ENCODE measurements around the gene GNMT.
"Not testable (repeated sequence)": the region's sequence is repeated elsewhere in the genome, so short reads cannot be mapped to it uniquely, and the experiment has no call there.

Gene GNMT

DNA sequence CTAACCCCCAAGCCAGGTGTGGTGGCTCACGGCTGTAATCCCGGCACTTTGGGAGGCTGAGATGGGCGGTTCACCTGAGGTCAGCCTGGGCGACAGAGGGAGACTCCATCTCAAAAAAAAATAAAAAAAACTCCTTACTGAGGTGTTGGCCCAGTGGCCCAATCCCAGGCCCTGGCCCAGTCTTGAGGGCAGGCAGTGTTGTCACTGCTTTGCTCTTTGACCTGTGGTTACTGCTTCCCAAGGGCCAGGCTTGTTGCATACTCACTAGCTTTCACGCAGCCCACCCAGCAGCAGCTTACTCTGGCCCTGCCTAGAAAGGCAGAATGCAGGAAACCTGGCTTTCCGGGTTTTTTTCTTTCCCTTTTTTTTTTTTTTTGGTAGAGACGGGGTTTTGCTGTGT, 18.1 kb upstream of the GNMT start:
- DNase-seq, result no peak

DNA sequence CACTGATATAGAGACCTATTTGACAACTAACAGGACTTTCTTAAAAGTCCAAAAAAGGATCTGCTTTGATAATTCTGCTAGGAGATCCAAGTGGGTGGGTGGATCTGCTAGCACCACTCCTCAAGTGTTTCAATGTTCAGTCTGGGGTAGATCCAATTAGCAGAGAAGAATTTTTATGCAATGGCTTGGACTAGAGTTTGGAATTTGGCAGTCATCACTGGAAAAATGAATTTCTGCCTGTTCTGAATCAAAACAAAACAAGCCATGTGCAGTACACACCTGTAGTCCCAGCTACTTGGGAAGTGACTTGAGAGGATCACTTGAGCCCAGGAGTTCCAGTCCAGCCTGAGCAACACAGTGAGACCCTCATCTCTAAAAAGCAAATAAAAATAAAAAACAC, 12.6 kb upstream of the GNMT start:
- no peak for DNase-seq

DNA sequence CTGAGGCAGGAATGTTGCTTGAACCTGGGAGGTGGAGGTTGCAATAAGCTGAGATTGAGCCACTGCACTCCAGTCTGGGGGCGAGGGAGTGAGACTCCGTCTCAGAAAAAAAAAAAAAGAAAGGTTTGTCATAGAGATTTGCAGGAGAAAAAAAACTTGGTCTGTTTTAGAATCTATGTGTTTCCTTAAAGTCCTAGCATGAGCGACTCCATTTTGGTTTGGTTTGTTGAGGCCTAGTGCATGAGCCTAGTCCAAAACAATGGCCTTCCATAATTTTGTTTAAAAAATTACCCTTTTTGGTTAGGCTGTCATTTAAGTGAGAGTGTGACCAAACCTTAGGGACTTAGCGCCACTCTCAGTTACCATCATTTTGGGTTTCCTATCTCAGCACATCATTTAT, 8.2 kb upstream of the GNMT start:
- DNase-seq, result no peak

DNA sequence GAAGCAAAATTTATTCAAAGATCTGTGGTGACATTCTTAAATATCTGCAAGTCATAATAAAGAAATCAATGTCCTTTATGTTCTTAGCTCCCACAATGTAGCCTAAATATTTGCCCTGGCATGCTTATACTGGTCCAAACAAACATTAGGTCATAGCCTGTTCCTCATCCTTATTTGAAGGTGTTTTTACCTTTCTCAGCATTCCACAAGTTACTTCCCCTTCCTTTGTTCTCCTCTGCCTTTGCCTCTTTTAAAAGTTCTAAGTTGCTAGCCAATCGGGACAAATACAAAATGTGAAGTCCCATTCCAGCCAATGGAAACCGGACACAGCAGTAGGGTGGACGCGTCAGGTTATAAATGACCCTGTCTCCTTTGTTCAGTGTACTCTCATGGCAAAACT, 6.1 kb upstream of the GNMT start:
- DNase-seq, result not testable (repeated sequence)

DNA sequence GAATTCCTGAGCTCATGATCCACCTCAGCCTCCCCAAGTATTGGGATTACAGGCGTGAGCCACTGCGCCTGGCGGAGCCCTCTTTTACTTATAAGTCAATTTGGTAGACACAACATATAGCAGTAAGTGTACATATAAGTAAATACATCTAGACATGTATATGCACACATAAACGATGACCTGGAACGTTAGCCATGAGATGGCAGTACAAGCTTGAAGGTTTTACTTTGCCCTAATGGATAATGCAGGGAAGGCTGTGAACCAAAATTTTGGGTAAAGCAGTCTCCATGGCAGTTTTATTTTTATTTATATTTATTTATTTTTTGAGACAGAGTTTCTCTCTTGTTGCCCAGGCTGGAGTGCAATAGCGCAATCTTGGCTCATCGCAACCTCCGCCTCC, 2.4 kb upstream of the GNMT start:
- no peak for DNase-seq

DNA sequence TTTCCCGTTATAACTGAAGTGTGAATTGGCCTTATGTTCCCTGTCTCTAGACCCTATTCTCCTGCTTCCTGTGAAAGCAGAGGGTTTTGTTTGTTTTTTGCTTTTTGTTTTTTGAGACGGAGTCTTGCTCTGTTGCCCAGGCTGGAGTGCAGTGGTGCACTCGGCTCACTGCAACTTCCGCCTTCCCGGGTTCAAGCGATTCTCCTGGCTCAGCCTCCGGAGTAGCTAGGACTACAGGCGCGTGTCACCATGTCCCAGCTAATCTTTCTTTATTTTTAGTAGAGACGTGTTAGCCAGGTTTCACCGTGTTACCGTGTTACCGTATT, 674 bp upstream of the GNMT start:
- no peak for DNase-seq

DNA sequence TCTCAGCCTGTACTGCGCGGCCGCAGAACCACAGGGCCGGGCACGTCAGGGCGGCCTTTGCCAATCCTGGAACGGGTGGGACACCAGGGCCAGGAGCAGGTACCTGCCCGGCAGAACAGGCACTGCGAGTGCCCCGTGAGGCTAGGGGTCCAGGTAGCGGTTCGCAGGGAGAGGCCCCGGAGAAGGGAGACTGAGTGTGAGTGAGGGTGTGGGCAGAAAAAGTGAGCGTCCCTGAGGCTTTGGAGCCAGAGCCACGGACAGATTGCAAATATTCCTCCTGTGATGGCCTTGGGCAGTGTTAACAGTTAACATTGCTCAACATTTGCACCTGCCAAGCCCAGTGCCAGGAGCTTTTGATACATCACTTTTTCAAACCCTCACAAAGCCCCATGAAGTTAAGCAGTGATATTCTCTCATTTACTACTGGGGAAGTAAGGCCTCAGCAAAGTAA, 491 bp downstream of the GNMT start:
- DNase-seq, result no peak

DNA sequence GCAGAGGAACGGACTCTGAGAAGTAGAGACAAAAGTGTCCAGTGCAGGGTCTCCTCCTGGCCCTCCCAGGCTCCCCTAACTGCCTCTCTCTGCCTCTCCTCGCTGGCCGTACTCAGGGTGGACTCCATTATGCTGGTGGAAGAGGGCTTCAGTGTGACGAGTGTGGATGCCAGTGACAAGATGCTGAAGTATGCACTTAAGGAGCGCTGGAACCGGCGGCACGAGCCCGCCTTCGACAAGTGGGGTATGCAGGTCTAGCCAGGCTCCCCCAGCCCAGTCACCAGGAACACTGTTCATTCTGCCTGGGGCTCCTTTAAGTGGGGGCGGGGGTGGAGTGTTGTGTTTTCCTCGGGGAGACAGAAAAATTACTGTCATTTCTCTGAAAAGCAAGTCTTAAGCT, 1.5 kb downstream of the GNMT start:
- no peak for DNase-seq

DNA sequence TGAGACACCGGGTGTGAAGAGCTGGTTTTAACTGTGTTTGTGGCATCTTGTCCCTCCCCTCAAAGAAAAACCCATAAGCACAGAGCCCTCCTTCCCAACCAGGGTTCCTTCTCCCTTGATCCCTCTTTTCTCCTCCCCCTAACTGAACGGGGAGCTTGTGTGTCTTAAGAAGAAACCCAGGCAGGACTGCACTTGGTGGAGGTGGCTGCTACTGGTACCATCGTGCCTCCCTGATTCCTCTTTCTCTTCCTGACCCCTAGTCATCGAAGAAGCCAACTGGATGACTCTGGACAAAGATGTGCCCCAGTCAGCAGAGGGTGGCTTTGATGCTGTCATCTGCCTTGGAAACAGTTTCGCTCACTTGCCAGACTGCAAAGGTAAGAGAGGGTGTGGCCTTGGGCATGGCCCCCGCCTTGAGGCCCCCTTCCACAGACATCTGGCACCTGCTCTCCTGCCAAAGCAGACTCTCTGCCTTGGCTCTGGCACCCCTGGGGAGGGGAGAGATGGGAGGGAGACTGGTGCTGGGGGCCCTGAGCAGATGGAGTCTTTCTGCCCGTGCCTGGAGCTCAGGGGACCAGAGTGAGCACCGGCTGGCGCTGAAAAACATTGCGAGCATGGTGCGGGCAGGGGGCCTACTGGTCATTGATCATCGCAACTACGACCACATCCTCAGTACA, 2.1 kb downstream of the GNMT start:
- DNase-seq, result no peak

DNA sequence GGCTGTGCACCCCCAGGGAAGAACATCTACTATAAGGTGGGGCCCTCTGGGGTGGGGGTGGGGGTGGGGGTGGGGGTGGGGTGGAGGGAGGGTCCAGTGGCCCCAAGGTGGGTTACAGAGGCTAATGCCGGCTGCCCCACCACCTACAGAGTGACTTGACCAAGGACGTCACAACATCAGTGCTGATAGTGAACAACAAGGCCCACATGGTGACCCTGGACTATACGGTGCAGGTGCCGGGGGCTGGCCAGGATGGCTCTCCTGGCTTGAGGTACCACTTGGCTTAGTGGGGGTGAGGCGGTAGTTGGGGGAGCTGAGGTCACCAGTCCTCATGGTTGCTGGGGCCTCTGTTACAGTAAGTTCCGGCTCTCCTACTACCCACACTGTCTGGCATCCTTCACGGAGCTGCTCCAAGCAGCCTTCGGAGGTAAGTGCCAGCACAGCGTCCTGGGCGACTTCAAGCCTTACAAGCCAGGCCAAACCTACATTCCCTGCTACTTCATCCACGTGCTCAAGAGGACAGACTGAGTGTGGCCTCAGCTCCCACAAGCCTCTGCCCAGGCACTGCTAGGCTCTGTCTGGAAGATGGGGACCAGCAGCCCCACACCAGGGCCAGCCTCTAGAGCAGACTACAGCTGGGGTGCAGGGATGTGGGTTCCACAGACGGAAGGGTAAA, 2.8 kb downstream of the GNMT start:
- no peak for DNase-seq

DNA sequence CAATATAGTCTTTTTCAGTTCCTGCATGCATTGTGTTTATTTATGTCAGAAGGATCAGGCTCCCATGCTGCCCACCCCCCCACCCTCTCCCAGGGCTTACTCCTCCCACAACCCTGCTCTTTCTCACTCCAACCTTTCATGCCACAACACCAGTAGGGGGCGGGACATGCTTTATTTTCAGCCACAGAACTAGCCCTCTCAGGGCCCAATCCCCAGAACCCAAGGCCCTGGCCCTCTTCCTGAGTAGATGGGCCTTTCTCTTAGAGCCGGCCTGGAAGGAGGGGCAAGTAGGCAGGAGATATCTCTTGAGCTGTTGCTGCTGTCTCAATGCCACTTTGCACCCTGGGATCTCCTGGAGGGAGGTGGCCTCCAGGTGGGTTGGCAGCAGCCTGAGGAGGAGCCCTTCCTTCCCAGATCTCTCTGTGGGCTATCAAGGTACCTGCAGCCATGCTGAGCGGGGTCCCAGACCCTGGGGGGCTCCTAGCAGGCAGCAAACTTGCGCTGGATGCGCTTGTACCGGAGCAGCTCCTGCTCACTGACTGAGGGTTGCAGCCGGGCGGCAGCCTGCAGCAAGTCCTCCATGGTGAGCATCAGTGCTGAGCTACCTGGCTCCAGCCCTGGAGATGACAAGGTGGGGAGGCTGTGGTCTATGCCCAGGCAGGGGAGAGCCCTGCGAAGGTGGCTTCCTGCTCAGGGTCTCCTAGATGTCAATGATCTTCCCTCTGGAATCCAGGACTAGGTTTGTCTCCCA, 3.5 kb downstream of the GNMT start:
- no peak for DNase-seq

DNA sequence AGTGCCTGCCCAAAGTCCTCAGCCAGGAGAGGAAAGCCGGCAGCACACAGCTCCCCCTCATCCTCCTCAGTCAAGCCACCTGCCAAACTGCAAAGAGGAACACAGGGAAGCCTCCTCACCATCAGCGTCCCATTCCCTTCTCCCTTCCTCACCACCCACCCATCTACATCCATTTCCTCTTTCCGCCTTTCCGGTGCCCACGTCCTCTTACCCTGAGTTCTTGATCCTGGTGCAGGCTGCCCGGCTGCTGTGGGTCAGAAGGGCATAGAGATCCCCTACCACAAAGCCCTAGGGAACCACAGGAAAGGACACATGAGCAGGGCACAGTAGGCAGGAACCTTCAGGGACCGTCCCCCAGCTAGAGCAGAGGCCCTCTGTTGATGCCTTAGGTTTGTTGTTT, 6.0 kb downstream of the GNMT start:
- no peak for DNase-seq

DNA sequence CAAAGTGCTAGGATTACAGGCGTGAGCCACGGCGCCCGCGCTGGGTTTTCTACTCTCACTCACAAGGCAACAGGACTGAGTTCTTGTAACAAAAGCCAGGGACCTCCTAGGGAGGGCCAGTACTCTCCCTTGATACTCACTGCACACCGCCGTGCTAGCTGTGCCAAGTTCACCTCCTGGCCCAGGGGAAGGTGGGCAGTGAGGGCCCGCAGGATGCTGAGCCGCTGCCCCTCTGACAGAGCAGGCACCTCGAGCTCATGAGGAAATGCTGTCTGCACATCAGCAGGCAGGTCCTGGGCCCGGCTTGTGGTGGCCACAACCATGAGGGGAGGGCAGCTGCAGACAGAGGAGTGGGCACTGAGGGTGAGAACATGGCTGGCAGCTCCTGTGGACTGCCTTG, 6.7 kb downstream of the GNMT start:
- DNase-seq, result no peak

DNA sequence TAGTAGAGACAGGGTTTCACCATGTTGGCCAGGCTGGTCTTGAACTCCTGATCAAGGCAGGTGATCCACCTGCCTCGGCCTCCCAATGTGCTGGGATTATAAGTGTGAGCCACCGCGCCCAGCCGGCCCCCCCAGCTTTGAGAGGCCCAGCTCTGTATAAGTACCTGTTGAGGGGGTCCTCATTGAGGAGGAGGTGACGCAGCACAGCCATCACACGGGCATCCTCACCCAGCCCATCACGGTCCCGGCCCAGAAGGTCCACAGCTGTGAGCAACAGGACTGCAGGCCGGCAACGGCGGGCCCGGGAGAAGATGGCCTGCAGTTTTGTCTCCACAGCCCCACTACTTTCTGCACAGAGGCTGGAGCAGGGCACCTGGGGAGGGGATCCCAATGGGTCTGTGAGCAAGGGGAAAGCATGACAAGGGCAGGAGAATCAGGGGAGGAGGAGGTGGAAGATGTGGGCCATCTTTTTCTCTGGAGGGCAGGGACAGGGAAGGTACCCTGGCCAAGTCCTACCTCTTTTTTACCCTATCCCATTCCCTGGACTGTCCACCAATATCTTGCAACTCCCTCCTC, 7.7 kb downstream of the GNMT start:
- DNase-seq, result no peak

DNA sequence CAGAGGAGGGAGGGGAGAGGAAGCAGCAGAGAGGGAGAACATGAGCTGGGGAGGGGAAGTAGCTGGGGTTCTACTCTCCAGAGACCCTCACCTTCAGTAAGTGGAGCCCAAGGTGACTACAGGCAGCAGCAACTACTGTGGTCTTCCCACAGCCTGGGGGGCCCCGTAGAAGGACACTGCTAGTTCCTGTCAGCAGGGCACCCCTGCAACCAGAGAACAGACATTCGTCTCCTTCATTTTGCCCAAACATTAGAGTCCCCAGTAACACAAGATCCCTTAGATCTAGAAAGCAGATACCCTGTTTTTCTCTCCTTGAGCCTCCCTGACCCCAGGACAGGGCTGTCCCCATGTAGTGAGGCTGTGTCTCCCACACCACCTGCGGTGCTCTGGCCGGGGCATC, 8.2 kb downstream of the GNMT start:
- no peak for DNase-seq

DNA sequence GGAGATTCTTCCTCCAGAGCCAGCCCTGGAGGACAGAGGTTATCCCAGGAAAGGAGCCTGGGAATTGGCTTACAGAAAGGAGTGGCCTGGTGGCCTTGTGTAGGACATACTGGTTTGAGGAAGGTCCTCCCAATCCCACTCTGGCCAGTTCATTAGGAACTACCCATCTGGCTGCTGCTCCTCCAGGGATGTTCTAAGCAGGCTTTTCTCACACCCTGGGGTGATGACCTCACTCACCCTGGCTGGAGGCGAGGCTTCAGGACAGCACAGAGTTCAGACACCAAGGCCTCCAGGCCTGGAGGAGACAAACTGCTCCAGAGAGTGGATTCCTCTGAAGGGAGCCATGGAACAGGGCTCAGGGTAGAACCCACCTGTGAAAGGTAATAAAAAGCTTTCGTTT, 8.9 kb downstream of the GNMT start:
- no peak for DNase-seq

DNA sequence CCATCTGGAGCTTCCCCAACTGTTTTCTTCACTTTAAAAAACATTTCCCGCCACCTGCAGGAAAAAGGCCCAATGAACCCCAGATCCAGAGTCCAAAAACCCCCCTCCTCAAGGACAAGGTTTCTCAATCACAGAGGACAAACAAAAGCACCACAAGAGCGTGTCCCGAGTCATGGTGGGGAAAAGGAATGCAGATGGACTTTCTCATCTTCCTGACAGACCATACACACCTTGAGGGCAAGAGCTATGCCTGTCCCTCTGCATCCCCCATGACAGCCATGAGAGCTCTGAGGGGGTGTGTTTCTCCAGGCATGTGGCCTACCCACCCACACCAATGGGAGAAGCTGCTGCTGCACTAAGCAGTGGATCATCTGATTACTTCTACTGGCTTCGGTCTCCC, 9.4 kb downstream of the GNMT start:
- no peak for DNase-seq

DNA sequence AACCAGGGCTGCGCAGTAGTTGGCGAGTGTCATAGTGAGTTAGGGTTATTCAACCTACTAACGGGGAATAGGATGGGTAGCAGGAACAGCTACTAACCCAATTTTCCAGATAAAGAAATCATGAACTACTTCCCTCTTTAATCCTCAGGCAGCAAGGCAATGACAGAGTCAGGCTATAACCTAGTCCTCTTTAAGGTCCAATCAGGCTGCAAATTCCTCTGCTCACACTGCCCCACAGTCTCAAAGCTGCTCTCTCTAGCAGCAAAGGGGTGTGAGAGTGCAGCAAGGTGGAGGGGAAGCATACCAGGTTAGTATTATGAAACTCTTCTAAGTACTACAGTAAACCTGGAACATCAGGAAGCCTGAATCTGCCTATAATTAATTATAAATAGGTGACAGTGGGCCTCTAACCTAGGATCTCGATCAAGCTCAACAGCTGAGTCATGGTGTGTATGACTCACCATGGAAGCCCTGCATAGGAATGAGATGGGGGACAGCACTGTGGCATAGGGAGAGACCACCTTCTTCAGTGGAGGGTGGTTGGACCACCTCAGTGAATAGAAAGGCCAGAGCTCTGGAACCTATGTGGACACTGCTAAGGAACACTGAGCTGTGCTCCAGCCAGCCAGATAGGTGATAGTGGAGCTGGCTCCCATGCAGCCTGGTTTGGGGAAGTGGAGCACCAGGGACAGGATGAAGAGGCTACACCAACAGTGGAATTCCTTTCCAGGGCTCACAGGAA, 10.5 kb downstream of the GNMT start:
- DNase-seq, result no peak

DNA sequence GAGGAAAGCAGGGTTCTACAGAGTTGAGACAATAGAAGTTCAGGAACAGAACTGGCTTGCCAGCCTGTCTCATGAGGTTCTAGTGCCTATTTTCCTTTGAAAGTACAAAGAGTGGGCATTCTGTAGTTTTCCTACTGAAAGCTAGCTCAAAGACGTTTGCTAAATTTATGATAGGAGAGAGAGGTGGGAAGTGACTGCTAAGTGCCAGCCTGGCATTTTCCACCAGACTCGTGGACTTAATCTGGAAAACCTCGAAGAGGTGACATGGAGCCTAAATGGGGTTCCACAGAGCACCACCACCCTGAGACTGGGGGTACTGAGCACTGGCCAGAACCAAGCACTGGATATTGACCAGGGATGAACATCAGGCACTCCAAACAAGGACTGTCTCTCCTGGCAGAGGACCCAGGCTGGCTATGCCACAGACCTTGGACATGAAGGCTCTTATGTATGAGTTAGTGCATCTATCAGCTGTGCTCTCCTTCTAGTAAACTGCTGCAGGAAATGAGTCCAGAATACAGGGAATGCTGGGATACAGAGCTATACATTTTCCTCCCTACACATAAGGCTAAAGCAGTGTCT, 11.3 kb downstream of the GNMT start:
- no peak for DNase-seq

DNA sequence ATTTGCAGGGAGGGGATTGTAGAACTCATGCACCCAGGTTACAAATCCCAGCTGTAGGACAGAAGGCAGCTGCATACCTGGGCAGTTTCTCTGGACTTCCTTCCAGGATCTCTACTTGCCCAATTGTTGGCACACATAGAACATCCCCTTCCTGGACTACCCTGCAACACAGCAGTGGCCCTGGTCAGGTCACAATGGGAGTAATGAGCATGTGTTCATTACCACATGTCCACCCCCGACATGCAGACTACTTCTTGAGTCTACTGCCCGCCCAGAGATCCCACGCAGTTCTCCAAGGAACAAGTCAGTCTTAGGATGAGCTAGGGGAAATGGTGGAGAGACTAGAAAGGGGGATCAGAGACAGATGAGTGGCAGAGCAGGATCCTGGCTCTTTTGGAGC, 13.4 kb downstream of the GNMT start:
- DNase-seq, result no peak

DNA sequence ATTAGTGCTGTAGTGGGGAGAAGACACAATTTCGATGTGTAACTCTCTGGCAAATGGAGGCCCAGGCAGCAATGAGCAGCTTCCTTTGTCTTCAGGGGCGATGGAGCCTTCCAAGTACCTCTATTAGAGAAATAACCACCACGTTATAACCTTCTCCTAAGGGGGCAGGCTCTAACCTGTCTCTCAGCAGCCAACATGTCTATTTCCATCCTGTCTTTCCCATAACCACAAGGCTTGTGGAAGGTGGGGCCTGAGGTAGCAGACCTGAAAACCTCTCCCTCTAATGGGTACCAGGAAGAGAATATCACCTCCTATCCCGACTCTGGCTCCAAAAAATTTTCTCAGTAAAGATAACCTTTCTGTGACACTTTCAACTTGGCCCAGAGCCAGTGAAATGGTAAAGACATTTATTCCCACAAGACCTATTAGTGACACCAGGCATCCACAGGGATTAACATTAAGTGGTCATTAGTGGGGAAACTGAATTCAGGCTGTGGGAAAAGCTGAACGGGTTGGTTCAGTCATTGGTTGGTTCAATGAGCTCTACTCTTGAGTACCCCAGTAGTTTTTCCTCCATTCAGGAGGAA, 14.5 kb downstream of the GNMT start:
- DNase-seq, result no peak

DNA sequence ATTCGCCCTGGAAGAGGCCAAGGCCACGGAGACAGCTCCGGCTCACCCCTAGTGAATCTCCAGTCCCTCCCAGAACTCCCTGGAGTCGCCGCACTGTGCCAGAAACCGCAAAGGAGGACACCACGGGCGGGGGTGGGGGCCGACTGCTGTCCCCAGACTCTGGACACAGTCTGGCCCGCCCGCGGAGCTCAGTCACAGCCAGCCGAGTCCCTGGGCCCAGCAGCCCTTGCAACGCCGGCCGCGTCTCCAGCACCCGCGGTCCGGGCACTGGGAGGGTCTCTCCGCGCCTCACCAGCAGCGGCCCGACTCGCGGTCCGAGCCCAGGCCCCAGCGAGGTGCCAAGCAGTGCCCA, 17.9 kb downstream of the GNMT start:
- no peak for DNase-seq
